ENCODE results near the gene C2CD2. TPM values are rescaled to one million over a fixed set of nuclear protein-coding genes. Genes with fewer than 3 reads are reported as not detected.
A peak's percentile ranks its signal among the peaks of the same experiment; 100 is the strongest.

C2CD2 gene
- total RNA-seq, 1 experiment from 2014 or later: 50.4 TPM

DNA sequence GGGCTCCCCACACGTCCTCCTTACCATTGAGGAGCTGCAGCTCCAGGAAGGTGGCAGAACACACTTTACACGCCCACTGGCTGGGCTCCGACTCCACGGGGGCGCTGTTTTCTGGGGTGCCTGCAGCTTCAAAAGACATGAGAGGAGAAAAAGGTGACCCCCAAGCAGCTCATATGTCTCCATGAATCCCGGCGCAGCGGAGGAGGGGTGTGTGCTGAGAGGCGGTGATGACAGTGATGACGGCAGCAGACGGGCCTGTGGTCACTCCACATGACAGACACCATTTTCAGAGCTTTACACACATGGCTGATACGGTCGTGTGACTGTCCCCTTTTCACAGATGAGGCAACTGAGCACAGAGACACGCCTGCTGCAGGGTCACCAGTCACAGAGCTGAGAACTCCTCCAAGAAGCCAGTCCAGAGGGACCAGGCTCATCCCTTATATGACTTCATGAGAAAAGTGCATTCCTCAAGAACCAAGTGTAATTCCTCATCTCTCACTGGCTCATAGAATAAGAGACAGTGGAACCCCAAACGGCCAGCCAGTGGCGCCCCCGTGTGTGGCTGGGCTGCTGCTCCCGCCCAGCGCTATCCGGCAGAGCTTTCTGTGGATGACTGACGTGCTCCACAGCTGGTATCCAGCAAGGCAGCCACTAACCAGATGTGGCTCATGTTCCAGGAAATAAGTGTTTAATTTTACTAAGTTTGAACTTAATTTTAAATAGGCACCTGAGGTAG, 106.6 kb downstream of the C2CD2 start:
- Histone ChIP-seq H3K9me3 (ENCODE audit: low read length) (no peaks in the 10 kb centered on the region), H3F3A (ENCODE audit: low read length, unreplicated experiment) (no peaks in the 10 kb centered on the region), H2AFZ (ENCODE audit: low read length) (no peak overlapping the region), H3K9me2 (replicated peaks; ENCODE audit: low read length) (no peaks in the 10 kb centered on the region), H3K36me3 (ENCODE audit: low read depth, low read length) (peaks cover 5% of the 10 kb centered on the region), H3K27ac (ENCODE audit: low read length) (no peak overlapping the region), H4K20me1 (ENCODE audit: low read length) (no peaks in the 10 kb centered on the region), H3K9ac (ENCODE audit: low read length) (no peak overlapping the region), H3K79me2 (ENCODE audit: low read length) (no peaks in the 10 kb centered on the region), H3K27me3 (ENCODE audit: low read length) (no peaks in the 10 kb centered on the region), H3K4me3 (ENCODE audit: low read length) (no peak overlapping the region), H3K4me1 (ENCODE audit: insufficient read depth, low read length) (no peaks in the 10 kb centered on the region), H3K4me2 (ENCODE audit: low read length) (no peak overlapping the region)
- no TSS peak for BruUV-seq (replicated peaks)
- intact Hi-C loops (cut with micrococcal nuclease): no loop called here
- ChIA-PET CTCF (no interaction called here), POLR2A (ENCODE audit: unreplicated experiment) (no interaction called here)
- no peak for ATAC-seq
- no peak for TF ChIP-seq EZH2 (IDR thresholded peaks at IDR 0.05; ENCODE audit: low read length, unreplicated experiment)
- TF ChIP-seq CTCF (conservative IDR thresholded peaks at IDR 0.05; ENCODE audit: low read depth, low read length): 0 out of 2 replicates have a peak, but pooled peaks have one; percentile 10
- TF ChIP-seq EZH2phosphoT487 (IDR thresholded peaks at IDR 0.05; ENCODE audit: borderline replicate concordance, low read length): no peak
- no peak for DNase-seq

DNA sequence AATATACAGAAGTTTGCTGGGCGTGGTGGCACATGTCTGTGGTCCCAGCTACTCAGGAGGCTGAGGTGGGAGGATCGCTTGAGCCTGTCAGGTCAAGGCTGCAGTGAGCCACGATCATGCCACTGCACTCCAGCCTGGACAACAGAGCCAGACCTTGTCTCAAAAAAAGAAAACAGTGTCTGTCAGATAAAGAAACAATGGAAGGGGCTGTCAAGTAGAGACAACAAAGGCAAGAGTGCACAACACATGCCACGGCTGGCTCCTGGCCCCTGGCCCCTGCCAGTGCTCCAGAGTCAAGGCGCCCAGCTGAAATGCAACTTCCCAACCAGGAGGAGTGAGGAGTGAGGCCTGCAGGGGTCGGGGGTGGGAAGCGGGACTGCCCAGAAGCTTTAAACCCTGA, 107.3 kb downstream of the C2CD2 start:
- ChIA-PET POLR2A (ENCODE audit: unreplicated experiment) (no interaction called here), CTCF (no interaction called here)
- no TSS peak for BruUV-seq (replicated peaks)
- no peaks in the 10 kb centered on the region for H3K9me3 ChIP-seq (ENCODE audit: low read length)
- no peaks in the 10 kb centered on the region for H3F3A ChIP-seq (ENCODE audit: low read length, unreplicated experiment)
- H3K9ac ChIP-seq (ENCODE audit: low read length): no peak overlapping the region
- H3K27ac ChIP-seq (ENCODE audit: low read length): no peak overlapping the region
- no peaks in the 10 kb centered on the region for H3K4me1 ChIP-seq (ENCODE audit: insufficient read depth, low read length)
- H2AFZ ChIP-seq (ENCODE audit: low read length): no peak overlapping the region
- peaks cover 10% of the 10 kb centered on the region for H3K36me3 ChIP-seq (ENCODE audit: low read depth, low read length)
- H3K4me2 ChIP-seq (ENCODE audit: low read length): no peak overlapping the region
- no peaks in the 10 kb centered on the region for H3K27me3 ChIP-seq (ENCODE audit: low read length)
- no peaks in the 10 kb centered on the region for H3K79me2 ChIP-seq (ENCODE audit: low read length)
- no peak overlapping the region for H3K4me3 ChIP-seq (ENCODE audit: low read length)
- no peak for TF ChIP-seq EZH2phosphoT487 (IDR thresholded peaks at IDR 0.05; ENCODE audit: borderline replicate concordance, low read length)
- no peaks in the 10 kb centered on the region for H3K9me2 ChIP-seq (replicated peaks; ENCODE audit: low read length)
- intact Hi-C loops (cut with micrococcal nuclease): no loop called here
- no peaks in the 10 kb centered on the region for H4K20me1 ChIP-seq (ENCODE audit: low read length)
- ATAC-seq: no peak
- DNase-seq: no peak

GRCh38 chr21:41846033-41846317, 107.8 kb downstream of the C2CD2 start:
- Histone ChIP-seq H3K79me2 (ENCODE audit: low read length) (no peaks in the 10 kb centered on the region), H3K9me3 (ENCODE audit: low read length) (peaks cover 5% of the 10 kb centered on the region), H2AFZ (ENCODE audit: low read length) (no peak overlapping the region), H3K4me2 (ENCODE audit: low read length) (no peak overlapping the region), H4K20me1 (ENCODE audit: low read length) (no peaks in the 10 kb centered on the region), H3K4me1 (ENCODE audit: insufficient read depth, low read length) (no peaks in the 10 kb centered on the region), H3K27ac (ENCODE audit: low read length) (no peak overlapping the region), H3K9me2 (replicated peaks; ENCODE audit: low read length) (no peaks in the 10 kb centered on the region), H3K27me3 (ENCODE audit: low read length) (no peaks in the 10 kb centered on the region), H3K4me3 (ENCODE audit: low read length) (no peak overlapping the region), H3F3A (ENCODE audit: low read length, unreplicated experiment) (no peaks in the 10 kb centered on the region), H3K36me3 (ENCODE audit: low read depth, low read length) (peaks cover 15% of the 10 kb centered on the region), H3K9ac (ENCODE audit: low read length) (no peak overlapping the region)
- DNase-seq: no peak
- POLR2A ChIA-PET (ENCODE audit: unreplicated experiment): no interaction called here
- TF ChIP-seq EZH2 (IDR thresholded peaks at IDR 0.05; ENCODE audit: low read length, unreplicated experiment) (no peak), EZH2phosphoT487 (IDR thresholded peaks at IDR 0.05; ENCODE audit: borderline replicate concordance, low read length) (no peak), CTCF (conservative IDR thresholded peaks at IDR 0.05; ENCODE audit: low read depth, low read length) (no peak)
- ATAC-seq: no peak
- intact Hi-C loops (cut with micrococcal nuclease): no loop called here
- BruUV-seq (replicated peaks): no TSS peak
- CTCF ChIA-PET: no interaction called here

Data from PC-3 (cell line).